Retinal pigment epithelial cell (primary cell): Measurements from ENCODE around the gene WNT11.

Experiments
- DNase-seq: peaks from one replicate; pipeline ENCODE4 v3.0.0-alpha.2; 2010; ENCODE audit warnings: low read depth
- H3K4me3 ChIP-seq: 2 replicates; pipeline ENCODE4 v1.5.1; 2011; ENCODE audit warnings: mild to moderate bottlenecking, low read length, control low read depth, moderate library complexity
- CTCF ChIP-seq: conservative IDR thresholded peaks from 2 replicates; pipeline ENCODE4 v1.5.1; 2011; ENCODE audit warnings: low read depth, low read length, control low read depth, inconsistent platforms

Gene WNT11

DNA sequence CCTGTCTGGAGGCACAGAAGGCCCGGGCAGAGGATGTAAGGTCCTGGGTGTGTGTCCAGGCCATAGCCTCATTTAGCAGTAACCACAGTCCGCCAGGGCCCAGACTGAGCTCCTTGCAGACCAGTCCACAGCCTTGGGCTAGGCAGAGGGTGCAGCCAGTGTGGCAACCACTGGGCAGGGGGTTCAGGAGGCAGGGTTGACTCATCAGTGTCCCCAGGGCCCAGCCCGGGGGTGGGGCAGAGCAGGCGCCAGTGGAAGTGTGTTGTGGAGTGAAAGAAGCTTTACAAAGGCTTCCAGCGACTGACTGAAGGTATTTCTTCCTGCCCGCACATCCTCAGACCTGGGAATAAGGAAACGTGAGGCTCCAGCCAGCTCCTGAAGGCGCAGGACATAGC, 27.7 kb upstream of the WNT11 start:
- TF ChIP-seq CTCF, result no peak
- H3K4me3 ChIP-seq, result no peak overlapping the region
- DNase-seq, result no peak

DNA sequence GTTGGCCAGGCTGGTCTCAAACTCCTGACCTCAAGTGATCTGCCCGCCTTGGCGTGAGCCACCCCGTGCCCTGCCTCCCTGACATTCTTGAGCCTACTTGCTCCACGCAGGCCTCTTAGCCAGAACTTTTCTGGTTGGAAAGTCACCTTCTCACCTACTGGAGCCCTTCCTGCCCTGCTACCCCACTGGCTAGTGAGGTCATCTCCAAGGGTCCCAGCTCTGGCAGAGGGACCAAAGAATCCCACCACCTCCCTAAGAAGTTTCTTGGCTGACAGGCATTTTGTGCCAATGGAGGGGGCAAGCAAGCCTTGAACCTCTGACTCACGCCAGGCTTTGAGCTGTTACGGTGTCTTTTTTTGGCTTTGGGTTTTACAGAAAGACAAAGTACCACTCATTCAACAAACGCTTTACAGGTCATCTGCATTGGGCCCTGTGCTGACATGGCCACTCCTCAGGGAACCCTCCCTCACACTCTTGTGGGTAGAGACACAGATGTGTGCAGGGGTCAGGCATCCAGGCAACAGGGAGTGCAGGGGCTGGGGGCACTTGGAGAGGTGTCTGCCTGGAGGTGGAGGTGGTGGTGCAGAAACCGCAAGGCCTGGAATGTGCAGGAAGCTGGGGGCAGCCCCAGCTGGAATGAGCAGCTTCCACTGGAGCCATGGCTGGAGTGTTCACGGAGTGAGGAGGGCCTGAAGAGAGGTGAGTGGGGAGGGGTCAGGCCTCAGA, 27.1 kb upstream of the WNT11 start:
- no peak for TF ChIP-seq CTCF
- no peak for DNase-seq
- H3K4me3 ChIP-seq, result no peak overlapping the region

DNA sequence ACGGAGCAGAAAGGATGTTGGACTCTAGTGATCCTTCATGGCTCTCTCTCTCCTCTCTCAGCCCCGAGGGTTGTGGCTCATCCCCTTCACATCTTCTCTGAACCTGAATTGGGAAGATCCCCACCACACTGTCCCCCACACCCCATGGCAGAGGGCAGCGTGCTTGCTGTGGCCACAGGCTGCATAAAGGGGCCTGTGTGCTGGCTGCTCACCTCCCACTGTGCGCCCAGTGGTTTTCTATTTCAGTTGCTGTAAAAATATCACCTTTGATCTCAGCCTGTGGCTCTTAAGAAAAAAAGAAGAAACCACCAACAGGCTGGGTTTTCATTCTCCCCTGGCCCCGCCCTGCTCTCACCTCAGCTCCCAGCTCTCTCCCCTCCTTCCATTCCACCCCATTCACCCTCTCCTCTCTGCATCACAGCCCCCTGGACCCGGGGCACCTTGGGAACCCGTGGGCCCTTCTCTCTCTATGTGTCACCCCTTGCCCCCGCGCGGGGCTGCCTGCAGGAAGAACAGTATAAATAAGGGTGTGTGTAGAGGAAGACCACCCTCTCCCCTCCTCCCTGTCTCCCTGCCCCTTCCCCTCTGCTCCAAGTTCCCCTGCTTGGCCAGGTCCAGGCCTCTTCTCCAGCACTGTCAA, 25.8 kb upstream of the WNT11 start:
- TF ChIP-seq CTCF, result no peak
- no peak overlapping the region for H3K4me3 ChIP-seq
- DNase-seq, result no peak

DNA sequence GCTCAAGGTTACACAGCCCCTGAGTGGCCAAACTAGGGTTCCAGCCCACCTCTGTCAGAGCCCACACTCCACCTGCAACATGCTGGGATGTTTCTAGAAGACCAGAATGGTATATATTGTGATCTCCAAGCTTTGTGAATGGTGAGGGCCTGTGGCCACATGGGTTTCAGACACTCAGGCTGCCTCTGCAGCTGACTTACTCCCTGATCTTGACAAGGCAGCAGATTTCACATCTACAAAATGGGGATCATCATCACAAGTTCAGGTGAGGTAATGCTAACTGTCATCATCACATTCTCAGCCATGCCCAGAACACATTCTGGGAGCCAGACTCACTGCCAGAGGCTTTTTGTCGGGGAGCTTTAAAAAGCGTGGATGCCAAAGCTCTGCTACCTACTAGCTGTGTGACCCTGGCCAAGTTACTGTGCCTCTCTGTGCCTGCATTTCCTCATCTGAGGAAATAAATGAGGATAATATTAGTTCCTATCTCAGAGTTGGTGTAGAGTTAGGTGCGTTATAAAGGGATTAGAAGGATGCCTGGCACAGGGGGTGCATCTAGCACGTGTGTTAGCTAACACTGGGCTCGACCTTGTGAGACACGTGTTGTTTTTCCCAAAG, 24.9 kb upstream of the WNT11 start:
- no peak for TF ChIP-seq CTCF

GRCh38 chr11:76230392-76230791, 24.1 kb upstream of the WNT11 start:
- no peak overlapping the region for H3K4me3 ChIP-seq
- TF ChIP-seq CTCF, result no peak
- DNase-seq, result no peak

More for the DNA sequence above, 24.9 kb upstream of the WNT11 start:
- no peak for DNase-seq
- no peak overlapping the region for H3K4me3 ChIP-seq

DNA sequence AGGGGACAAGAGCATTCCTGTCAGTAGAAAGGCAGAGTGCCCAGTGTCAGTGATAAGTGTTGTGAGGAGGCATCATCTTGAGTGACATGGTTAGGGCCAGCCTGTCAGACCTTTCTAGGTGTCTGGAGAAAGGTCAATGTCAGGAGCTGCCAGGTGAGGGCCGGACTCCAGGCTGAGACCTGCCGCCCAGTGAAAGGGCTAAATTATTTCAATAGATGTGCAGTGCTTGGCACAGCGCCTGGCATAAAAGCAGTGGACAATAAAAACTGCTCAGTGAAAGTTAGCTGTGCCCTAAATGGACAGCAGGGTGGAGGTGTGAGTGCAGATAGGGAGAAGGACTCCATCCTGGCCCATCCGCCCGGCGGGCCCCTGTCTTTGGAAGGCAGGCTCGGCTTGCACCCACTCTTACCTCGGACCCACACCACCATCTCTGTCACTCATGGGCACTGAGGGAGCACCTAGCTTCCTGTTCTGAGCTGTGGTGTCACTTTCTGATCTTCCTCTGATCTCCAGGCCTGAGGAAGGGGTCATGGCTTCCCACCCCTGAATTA, 23.5 kb upstream of the WNT11 start:
- H3K4me3 ChIP-seq, result no peak overlapping the region
- TF ChIP-seq CTCF, result no peak
- DNase-seq, result no peak
